Gastroesophageal sphincter (tissue), 3 donors: ENCODE measurements around the gene EPHB2.

Experiments used
- EP300 ChIP-seq: sonication (generic); formaldehyde crosslinking; IDR thresholded peaks from one replicate; pipeline ENCODE4 v1.6.1; 2017; ENCODE audit warnings: antibody characterized with exemption, mild to moderate bottlenecking
- POLR2A ChIP-seq, 2 donors: fragments of 450-650 bp; IDR thresholded peaks; one replicate each; pipeline ENCODE4 v1.6.1; 2017; ENCODE audit warnings: antibody characterized with exemption in 2 of 2, mild to moderate bottlenecking in 2 of 2, moderate library complexity in 1 of 2
- TF ChIP-seq, protein P1 (sequence below), 4 experiments: fragments of 200-600 bp in 2 of 4; fragments of 450-650 bp in 2 of 4; sonication (generic) in 1 of 4; IDR thresholded peaks; one replicate each; pipeline ENCODE4 v1.5.1; 2017 to 2019; ENCODE audit warnings: antibody characterized with exemption in 4 of 4, mild to moderate bottlenecking in 2 of 4, moderate library complexity in 2 of 4

DNA sequence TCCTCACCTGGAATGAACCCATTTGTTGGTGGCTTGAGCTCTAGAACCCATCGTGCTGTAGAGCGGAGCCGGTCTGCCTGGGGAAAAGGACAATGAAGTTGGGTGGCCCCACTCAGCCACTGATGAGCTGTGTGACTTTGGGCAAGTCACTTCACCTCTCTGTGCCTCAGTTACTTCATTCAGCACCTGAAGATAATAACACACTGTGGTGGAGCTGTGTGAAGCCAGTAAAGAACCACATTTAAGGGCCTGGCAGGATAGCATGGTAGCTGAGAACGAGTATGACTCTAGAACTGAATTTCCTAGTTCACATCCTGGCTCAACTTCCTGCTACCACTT lies 37.1 kb downstream of the EPHB2 start:
- TF ChIP-seq, protein P1, sequence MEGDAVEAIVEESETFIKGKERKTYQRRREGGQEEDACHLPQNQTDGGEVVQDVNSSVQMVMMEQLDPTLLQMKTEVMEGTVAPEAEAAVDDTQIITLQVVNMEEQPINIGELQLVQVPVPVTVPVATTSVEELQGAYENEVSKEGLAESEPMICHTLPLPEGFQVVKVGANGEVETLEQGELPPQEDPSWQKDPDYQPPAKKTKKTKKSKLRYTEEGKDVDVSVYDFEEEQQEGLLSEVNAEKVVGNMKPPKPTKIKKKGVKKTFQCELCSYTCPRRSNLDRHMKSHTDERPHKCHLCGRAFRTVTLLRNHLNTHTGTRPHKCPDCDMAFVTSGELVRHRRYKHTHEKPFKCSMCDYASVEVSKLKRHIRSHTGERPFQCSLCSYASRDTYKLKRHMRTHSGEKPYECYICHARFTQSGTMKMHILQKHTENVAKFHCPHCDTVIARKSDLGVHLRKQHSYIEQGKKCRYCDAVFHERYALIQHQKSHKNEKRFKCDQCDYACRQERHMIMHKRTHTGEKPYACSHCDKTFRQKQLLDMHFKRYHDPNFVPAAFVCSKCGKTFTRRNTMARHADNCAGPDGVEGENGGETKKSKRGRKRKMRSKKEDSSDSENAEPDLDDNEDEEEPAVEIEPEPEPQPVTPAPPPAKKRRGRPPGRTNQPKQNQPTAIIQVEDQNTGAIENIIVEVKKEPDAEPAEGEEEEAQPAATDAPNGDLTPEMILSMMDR (IDR thresholded peaks at IDR 0.05) = no peak
- TF ChIP-seq POLR2A (IDR thresholded peaks at IDR 0.05) (no peak), EP300 (no peak)
